Coronary artery (tissue), 2 donors: ENCODE measurements around the gene DIP2B.

ENCODE experiments used
- DNase-seq: peaks from one replicate; pipeline ENCODE4 v3.0.0-alpha.2; 2017; ENCODE audit warnings: low spot score
- H3K27ac ChIP-seq, 2 donors: fragments of 200-600 bp; sonication (generic); one replicate each; pipeline ENCODE4 v1.5.1; 2016 to 2019
- H3K4me3 ChIP-seq: fragments of 200-600 bp; sonication (generic); 2 replicates; pipeline ENCODE4 v1.5.1; 2016; ENCODE audit warnings: mild to moderate bottlenecking, moderate library complexity
- CTCF ChIP-seq: fragments of 200-600 bp; sonication (generic); IDR thresholded peaks from one replicate; pipeline ENCODE4 v1.5.1; 2019; ENCODE audit warnings: antibody characterized with exemption

The DIP2B gene

DNA sequence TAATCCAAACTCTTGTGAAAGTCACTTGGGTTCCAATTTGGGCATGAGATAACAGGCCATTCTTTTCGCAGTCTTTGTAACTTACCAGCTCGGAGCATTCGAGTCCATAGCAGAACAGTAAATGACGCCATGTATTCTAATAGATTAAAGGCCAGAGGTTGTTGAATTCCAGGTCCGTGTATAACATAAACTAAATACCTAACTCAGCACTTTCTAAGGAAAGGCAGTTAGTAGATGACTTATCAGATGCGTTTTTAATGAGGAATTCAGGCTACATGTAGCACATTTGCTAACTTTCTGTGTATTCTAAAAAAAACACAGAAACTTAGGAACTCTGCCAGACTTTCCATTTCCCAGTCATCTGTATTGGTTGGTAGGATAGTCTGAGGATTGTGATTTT is 206.3 kb downstream of the DIP2B start:
- no peak for TF ChIP-seq CTCF

GRCh38 chr12:50715174-50715573 is 210.4 kb downstream of the DIP2B start:
- Histone ChIP-seq H3K4me3 (no peak overlapping the region), H3K27ac (no peak overlapping the region)
- TF ChIP-seq CTCF: no peak
- DNase-seq: no peak

More for the DNA sequence above, 206.3 kb downstream of the DIP2B start:
- no peak for DNase-seq
- Histone ChIP-seq H3K27ac (no peak overlapping the region), H3K4me3 (no peak overlapping the region)

GRCh38 chr12:50718760-50719159 is 214.0 kb downstream of the DIP2B start:
- Histone ChIP-seq H3K4me3 (no peak overlapping the region), H3K27ac (no peak overlapping the region)
- no peak for DNase-seq
- TF ChIP-seq CTCF: no peak

DNA sequence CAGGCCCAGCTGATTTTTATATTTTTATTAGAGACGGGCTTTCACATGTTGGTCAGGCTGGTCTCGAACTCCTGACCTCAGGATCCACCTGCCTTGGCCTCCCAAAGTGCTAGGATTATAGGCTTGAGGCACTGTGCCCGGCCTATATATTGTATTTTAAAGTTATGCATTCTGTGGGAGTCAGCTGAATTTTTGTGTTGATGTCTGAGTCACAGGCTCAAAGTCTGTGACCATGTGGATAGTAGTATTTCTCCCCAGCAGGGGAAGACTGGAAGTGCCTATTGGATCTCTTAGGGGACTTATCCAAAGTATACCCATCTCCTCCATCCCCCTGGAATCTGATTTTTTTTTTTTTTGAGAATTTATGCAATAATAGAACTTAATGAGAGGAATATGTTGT is 215.3 kb downstream of the DIP2B start:
- Histone ChIP-seq H3K4me3 (no peak overlapping the region), H3K27ac (no peak overlapping the region)
- TF ChIP-seq CTCF: no peak
- DNase-seq: no peak

- Histone ChIP-seq H3K27ac (no peak overlapping the region), H3K4me3 (no peak overlapping the region)
- no peak for TF ChIP-seq CTCF
- DNase-seq: no peak
Measured at GRCh38 chr12:50720501-50720900, 215.7 kb downstream of the DIP2B start.

GRCh38 chr12:50723865-50724264 is 219.1 kb downstream of the DIP2B start:
- Histone ChIP-seq H3K27ac (no peak overlapping the region), H3K4me3 (no peak overlapping the region)
- no peak for DNase-seq
- no peak for TF ChIP-seq CTCF

- no peak for DNase-seq
- TF ChIP-seq CTCF: no peak
- H3K27ac ChIP-seq: peak overlapping the region in 1 of 2 donors; percentile 10
- H3K4me3 ChIP-seq: no peak overlapping the region
Measured at GRCh38 chr12:50725011-50725942, 220.5 kb downstream of the DIP2B start.
